GM19463 (cell line): ENCODE results near the gene LILRB3.
"Not testable (repeated sequence)": the region's sequence is repeated elsewhere in the genome, so short reads cannot be mapped to it uniquely, and the experiment has no call there.

Source experiments
- ATAC-seq: cut with Tn5 transposase; IDR thresholded peaks from one replicate; pipeline ENCODE4 v1.9.1; 2021; ENCODE audit warnings: mild to moderate bottlenecking, moderate library complexity; ENCODE audit not compliant: unreplicated experiment

The LILRB3 gene

GRCh38 chr19:54214217-54214616 is 8.6 kb downstream of the LILRB3 start:
- not testable (repeated sequence) for ATAC-seq

- ATAC-seq: no peak
Measured at GRCh38 chr19:54211235-54211634, 11.6 kb downstream of the LILRB3 start.

GRCh38 chr19:54209811-54210494 is 12.9 kb downstream of the LILRB3 start:
- no peak for ATAC-seq

- no peak for ATAC-seq
Measured at GRCh38 chr19:54209058-54209810, 13.6 kb downstream of the LILRB3 start.

- no peak for ATAC-seq
Measured at GRCh38 chr19:54208784-54209057, 14.1 kb downstream of the LILRB3 start.

GRCh38 chr19:54207983-54208783 is 14.6 kb downstream of the LILRB3 start:
- ATAC-seq: peak; percentile 38

- no peak for ATAC-seq
Measured at GRCh38 chr19:54207676-54207982, 15.2 kb downstream of the LILRB3 start.

GRCh38 chr19:54207193-54207592 is 15.6 kb downstream of the LILRB3 start:
- ATAC-seq: not testable (repeated sequence)

- ATAC-seq: no peak
Measured at GRCh38 chr19:54206831-54207177, 16.0 kb downstream of the LILRB3 start.

GRCh38 chr19:54206030-54206830 is 16.6 kb downstream of the LILRB3 start:
- no peak for ATAC-seq

GRCh38 chr19:54204767-54205468 is 17.9 kb downstream of the LILRB3 start:
- ATAC-seq: no peak

- ATAC-seq: no peak
Measured at GRCh38 chr19:54203151-54203611, 19.6 kb downstream of the LILRB3 start.

- no peak for ATAC-seq
Measured at GRCh38 chr19:54201980-54202379, 20.8 kb downstream of the LILRB3 start.

- no peak for ATAC-seq
Measured at GRCh38 chr19:54201172-54201701, 21.6 kb downstream of the LILRB3 start.

GRCh38 chr19:54199401-54199800 is 23.4 kb downstream of the LILRB3 start:
- no peak for ATAC-seq

GRCh38 chr19:54197121-54197520 is 25.7 kb downstream of the LILRB3 start:
- no peak for ATAC-seq

- no peak for ATAC-seq
Measured at GRCh38 chr19:54196536-54196935, 26.3 kb downstream of the LILRB3 start.

GRCh38 chr19:54194463-54194862 is 28.3 kb downstream of the LILRB3 start:
- not testable (repeated sequence) for ATAC-seq

- ATAC-seq: no peak
Measured at GRCh38 chr19:54193011-54193410, 29.8 kb downstream of the LILRB3 start.

GRCh38 chr19:54191811-54192453 is 30.9 kb downstream of the LILRB3 start:
- no peak for ATAC-seq
